SIG-M5 (cell line): ENCODE measurements around the gene WDFY4.

ENCODE experiments used
- DNase-seq: peaks from one replicate; lab custom pipeline; 2025; lab: John Stamatoyannopoulos, UW

WDFY4 gene

DNA sequence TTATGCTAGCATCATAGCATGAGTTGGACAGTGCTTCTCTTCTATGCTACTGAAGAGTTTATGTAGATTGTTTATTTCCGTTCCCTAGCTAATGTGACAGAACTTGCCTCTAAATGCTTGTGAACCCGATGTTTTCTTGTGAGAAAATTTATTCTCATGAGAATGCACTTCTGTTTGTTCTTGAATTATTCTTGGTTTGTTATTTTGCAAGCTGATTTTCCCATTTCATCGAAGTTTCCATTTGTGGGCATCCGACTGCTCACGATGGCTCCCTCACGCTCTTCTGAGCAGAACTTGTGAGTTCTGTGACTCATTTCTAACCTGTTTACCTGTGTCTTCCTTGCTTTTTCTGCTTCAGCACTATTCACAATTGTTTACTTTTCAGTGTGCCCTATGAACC lies 59.9 kb downstream of the WDFY4 start:
- no peak for DNase-seq

DNA sequence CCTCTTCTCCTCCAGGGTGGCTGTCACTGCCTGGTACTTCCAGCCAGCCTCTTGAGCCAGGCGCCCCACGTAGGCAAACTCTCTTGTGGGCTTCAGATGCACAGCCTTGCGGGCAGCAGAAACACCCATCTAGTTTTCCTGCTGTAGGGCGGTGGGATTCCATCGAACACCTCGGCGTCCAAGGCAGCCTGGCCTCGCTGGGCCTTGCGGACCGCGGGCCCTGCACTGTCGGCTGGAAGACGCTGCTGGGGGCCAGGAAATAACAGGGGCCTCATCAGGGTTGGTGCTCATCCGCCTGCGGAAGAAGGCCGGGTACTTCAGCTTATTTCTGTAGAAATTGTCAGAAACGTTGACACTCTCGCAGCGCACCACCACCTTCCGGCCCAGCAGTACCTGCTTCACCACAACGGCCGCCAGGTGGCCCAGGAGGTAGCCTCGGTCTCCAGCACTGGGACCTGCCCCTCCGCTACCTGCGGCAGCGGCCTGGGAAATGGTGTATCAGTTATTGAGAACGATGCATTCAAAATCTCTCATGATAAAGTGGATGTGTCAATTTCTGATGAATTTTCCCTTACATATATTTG lies 61.1 kb downstream of the WDFY4 start:
- DNase-seq: no peak

DNA sequence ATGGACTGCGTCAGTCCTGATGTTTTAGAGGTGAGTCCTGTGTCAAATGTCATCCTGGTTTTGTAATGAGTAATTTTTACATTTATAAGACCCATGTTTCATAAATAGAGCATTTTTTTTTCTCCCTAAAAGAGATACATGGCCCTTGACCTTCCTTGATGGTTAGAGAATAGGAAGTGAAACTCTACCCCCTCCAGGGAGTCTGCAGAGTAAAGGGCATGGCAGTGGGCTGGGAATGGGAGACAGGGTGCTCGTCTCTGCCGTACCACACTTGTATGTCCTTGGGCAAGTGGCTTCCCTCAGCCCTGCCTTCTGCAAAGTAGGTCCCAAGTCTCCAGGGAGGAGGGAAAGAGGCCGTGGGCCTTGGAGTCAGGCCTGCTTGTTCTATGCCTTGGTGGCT lies 63.9 kb downstream of the WDFY4 start:
- DNase-seq: no peak

DNA sequence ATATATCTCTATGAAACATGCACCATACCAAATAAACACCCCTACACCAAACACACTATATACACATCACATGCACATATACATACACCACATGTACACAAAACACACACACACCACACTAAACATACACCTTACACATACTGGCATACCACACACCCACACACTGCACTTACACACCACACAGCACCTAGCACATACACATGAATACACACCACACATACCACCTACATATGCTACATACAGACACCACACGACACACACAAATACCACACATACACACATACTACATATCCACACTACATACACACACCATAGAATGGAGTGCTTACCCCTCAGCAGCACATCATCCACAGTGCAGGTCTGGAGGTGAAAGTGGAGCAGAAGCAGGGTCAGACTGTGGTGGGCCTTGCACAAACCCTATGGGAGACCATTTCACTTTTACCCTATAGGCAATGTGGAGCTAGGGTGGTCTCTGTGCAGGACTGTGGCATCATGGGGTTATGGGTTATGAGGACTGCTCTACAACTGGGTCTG lies 64.6 kb downstream of the WDFY4 start:
- no peak for DNase-seq

DNA sequence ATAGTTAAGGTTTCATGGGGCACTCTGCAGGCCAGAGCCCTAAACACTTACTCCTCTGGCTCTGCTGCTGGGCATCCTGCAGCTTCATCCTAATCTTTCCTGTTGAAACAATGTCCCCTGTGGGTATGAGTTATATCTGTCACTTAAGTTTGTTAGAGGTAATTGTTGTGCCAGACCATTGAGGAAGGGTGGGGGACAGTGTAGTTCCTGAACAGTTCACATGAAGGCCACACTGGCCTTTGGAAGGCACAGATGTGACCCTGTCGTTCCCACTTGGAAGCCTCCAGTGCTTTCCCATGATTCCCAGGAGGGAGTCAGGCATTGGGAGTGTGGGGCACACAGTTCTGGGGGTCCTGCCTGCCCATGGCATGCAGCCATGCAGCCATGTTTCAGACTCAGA lies 65.3 kb downstream of the WDFY4 start:
- DNase-seq: no peak

DNA sequence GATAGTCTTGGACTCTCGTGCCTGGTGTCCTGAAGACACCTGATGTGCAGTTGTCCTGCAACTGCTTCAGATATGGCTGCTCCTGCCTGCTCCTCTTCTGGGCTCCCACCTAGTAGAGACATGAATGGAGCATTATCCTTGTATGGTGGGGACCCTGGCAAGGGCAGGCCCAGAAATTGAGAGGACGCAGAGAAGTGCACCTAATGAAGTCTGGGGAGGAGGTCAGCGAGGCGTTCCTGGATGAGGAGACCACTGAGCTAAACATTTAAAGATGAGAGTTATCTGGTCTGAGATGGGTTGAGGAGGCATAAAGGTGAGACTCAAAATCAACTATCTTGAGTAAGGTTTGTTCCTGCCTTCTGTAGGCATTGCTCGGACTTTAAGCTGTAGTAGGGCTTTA lies 66.3 kb downstream of the WDFY4 start:
- DNase-seq: no peak

DNA sequence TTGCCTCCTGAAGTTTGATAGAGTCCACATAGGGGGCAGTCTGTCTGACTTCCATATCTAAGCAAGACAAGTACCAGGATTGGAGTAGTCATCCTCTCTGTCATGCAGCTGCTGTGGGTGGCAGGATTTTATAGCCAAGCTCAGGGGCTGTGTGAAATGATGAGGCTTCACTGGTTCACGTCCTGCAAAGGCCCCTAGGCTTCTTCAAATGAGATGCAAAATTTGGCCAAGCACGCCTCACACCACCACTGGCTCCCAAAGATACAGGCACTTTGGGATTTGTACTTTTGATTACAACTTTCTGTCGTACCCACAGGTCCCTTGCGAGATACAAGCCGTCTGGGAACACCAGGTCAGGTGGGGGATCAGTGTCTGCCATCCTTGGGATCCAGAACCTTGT lies 67.1 kb downstream of the WDFY4 start:
- DNase-seq: no peak

DNA sequence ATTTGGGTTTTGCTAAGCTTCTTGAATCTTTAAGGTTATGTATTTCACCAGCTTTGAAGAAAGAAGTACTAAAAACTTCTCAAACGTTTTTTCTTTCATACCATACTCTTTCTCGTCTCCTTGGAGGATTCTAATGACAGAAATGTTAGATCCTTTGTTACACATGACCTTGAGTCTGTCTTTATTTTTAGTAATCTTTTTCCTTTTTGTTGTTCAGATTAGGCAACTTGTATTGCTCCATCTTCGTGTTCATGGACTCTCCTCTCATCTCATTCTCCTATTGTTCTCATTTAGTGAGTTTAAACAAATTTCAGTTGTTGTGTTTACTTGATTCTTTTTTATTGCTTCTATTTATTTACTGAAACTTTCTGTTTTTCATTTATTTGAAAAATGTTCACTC lies 73.7 kb downstream of the WDFY4 start:
- DNase-seq: no peak

DNA sequence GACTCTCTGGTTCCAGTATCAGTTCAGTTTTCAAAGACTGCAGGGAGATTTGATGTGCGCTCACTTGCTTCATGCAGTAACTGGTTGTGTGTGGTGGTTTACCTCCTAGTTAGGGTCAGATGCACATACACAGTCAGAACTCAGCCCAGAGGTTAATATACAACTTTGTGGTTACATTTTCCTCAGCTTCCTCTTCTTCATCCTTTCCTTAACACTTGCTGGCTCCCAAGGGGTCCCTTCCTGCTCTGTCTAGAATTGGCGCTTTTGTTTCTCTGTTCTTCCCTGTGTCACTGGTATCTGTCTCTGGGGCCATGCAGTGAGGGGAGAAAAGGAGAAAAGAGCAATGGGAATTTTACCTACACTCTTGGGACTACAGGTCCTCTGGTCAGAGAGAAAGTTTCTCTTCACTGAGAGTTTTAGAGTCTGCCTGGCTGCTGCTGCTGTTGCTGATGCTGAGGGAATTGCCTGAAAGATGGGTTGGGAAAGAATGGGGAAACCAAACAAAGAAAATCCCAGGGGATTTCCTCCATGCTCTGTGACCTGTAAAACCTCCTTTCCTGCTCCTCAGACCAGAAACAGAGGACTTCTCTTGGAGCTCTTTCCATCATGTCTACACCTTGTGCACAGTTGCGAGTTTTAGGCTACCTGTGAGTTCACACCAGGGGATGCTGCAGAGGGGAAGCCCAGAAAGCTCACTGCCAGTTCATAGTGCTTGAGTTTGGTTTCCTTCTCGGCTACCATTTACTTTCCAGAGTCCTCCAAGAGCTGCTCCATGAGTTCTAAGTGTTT lies 74.6 kb downstream of the WDFY4 start:
- no peak for DNase-seq

DNA sequence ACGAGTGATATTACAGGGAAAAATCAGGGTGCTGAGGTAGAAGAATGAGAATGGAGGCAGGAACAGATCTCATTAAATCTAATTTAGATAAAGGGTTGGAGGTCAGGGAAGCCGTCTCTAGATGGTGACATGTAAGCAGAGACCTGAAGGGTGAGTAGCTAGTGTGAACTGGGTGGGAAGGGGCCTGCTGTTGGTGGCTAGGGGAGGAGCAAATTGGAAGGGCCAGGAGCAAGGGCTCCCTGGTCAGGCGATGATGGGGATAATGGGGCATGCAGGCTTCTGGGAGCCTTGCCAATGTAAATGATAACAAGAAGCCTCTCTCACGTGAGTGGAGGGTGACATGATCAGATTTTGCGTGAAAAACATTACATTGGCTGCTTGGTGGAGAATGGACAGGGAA lies 76.3 kb downstream of the WDFY4 start:
- no peak for DNase-seq

DNA sequence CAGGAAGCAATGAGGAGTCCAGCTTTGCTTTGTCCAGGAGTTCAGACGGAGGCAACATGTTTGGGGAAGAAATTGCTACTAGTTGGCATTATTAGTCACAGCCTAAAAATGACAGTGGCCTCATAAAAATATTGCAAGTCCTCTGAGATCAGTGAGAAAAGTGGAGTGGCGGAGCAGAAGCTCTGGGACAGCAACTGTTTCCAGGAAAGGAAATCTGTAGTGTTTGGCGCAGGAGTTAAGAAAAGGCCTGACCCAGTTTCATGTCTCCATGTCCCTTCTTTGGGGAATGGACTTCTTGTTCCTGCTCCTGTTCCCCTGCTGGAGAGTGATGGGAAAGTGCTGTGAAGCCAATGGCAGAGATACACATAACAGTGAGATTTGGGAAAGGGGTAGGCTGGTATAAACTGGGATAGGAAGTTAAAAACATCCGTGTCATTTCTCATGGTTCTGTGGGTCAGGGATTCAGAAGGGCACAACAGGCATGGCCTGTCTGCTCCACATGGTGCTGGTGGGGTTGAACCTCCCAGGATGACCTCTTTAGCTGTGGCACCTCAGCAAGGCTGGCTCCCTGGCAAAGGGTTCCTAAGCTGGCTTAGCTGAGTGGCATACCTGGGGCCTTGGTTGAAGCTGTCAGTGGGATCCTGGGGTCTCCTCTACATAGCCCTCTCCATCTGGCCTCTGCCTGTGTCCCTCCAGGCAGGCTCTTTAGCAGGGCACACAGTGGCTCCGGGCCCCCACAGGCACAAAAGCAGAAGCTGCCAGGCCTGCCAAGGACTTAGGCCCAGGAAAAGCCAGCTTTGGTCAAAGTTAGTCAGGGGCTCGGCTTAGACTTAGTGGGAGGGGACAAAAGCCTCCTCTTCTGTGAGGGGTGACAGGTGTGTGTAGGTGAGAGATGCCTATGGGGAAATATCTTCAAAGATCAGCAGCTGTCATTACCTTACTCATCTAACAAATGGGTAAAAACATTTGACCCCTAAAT lies 77.7 kb downstream of the WDFY4 start:
- no peak for DNase-seq

DNA sequence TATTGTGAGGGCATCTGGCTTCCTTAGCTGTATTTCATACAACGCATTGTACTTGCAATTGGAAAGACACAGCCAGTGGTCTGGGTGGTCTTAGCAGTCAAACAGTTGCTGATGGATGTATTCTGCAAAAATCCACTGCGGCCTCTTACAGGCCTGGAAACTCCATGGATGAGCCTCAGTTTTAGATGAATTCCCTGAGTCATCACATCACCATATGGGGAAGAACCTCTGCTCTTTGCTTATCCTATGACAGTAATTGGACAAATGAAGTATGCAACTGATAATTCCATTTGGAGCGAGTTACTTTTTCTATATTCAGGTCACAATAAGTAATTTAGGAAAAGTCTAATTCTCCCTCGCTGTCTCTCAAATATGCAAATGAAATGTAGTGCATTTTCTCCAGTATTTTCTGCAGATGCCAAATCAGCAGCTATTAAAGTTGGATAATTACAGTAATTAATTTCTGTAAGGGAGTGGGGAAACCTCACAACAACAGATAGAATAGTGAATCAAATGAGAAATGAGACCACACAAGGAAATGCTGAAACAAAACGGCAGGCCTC lies 78.8 kb downstream of the WDFY4 start:
- no peak for DNase-seq

DNA sequence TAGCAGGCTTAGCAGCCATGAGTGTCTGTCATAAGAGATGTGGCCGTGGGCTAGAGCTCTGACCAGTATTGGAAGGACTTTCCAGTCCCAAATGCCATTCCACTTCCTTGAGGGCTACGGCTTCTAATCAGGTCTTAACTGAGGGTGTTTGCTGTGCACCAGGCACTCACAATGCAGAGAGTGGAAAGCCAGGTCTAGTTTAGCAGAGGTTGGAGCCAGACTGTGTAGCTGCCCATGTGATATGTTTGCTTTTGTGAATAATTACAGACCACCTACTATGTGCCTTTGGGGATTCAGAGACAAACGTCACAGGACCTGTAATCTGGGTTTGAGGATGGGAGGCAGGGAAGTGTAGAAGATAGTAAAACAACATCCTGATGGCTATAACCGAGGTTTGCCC lies 79.8 kb downstream of the WDFY4 start:
- no peak for DNase-seq

DNA sequence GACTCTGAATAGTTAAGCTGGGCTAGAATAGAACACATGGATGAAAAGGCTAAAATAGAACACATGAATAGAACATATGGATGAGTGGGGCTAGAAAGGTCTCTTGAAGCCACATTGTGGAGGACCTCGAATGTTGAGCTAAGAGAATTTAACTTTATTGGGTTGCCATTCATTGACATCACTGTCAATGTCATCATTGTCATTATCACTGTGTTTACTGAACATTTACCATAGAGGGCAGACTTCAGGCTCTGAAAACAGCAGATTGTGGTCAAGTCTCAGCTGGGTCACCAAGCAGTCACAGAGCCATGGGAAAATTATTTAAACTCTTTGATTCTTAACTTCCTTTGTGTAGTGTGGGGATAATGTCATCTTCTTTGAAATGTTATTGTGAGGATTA lies 80.4 kb downstream of the WDFY4 start:
- no peak for DNase-seq

DNA sequence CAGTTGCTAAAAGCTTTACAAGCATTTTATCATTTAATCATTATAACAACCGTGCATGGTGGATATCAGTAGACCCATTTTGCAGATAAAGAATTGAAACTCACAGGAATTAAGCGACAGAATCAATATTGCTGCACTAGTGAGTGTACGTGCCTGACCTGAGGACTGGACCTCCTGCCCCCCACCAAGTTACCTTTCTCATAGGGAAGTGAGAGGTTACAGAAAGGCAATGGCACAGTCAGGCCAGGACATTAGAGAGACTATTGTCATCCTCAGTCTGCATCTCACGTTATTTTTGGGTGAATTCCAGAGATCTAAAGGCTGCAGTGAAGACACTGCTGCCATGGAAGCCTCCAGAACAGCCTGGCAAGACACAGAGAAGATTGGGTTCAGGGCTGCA lies 80.9 kb downstream of the WDFY4 start:
- no peak for DNase-seq

DNA sequence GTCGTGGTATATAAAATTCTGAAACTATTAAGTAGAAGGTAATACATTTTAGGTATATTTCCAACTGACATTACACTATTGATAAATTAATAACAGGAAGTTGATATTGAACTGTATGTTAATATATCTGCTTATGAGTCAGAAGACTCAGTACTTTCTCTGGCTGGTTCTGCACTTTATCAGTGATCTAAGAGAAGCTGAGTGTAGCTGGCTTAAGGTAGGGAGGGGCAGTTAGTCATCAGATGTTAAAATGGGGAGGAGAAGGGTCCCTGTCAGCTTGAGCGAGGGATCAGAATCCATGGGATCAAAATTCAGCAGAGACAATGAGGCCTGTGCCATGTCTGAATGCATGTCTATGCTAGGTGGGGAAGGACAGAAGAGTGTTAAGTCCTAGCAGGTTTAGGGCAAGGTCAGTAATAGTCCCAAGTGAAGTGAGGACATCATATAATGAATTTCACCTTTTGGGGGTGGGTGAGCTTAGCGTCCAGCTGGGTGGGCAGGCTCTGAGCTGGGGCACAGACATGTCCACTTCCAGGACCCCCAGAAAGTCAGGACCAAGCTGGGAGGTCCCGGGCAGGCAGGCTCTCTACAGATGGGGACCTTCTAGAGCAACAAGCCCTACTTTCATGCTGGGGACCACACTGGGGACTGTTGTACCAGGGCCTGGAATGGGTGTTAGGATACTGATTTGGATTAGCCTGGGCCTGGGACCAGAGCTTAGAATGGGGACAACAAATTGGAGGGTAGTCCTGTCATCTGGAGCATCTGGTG lies 82.9 kb downstream of the WDFY4 start:
- no peak for DNase-seq

DNA sequence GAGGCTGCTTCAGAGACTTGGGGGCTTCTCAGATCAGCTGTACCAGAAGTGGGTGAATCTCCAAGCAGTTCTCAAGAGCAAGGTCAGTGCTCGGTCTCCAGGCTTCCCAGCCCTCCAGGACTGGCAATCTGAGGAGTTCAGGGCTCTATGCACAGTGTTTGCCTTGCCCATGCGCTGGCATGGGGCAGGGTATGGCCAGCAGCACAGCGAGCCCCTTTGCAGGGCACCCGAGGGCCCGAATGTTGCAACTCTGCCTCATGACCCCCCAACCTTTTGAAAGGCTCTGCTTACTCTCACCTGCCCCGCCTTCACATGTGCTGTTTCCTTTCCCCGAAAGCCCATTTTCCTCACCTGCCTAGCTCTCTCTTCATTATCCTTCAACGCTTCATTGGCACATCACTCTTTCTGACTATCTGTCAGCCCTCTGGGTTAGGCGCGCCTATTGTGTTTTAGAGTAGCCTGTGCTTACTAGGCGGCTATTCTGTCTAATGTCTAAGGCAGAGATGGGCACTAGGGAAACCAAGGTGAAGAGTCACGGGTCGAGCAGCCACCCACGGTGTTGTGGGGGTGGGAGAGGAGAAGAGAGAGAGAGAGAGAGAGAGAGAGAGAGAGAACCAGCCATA lies 83.6 kb downstream of the WDFY4 start:
- DNase-seq: no peak

DNA sequence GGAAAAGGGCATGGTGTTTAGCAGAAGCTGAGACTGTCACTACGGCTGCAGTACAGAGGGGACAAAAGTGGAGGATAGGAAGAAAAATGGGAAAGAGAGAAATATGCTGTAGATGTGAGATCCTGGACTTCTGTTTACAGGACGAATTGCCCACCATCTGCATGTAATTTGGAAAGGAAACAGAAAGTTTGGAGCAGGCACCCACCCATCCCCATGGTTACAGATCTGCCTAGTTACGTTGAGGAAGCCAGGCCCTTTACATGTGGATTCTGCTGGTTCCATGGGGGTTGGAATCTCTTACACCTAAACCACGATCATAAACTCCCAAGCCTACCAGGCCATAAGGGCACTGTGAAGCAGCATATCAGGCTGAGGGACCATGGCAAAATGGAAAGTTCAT lies 84.3 kb downstream of the WDFY4 start:
- no peak for DNase-seq

DNA sequence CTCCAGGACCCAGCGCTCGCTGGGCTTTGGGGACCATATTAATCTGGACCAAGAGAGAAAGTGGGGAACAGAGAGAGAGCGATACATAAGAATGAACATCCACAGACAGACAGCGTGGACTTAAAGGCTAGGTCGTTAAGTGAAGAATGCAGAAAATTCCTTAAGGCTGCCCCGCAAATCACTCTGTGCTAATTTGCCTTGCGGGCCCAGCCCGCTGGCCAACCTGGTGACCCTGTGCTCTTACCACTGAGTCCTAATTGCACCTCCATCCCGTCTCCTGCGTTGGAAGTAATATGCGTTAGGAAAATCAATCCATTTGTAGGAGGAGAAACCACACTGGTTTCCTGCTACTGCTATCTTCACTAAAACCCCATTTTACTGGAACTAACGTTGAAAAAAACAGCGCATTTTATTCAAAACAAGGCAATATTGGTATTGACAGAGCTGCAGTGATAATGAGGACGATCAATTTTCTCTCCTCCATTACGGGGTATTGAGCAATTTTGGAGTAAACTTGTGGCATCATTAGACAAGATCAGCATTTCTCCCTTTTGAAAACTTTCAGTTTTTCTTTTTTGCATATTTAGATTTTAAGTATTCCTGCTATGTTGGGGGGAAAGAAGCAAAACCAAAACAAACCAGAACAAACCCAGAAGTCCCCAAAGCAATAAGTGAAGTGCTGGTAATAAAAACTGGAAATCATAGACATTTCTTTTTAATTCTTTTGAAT lies 85.2 kb downstream of the WDFY4 start:
- no peak for DNase-seq

DNA sequence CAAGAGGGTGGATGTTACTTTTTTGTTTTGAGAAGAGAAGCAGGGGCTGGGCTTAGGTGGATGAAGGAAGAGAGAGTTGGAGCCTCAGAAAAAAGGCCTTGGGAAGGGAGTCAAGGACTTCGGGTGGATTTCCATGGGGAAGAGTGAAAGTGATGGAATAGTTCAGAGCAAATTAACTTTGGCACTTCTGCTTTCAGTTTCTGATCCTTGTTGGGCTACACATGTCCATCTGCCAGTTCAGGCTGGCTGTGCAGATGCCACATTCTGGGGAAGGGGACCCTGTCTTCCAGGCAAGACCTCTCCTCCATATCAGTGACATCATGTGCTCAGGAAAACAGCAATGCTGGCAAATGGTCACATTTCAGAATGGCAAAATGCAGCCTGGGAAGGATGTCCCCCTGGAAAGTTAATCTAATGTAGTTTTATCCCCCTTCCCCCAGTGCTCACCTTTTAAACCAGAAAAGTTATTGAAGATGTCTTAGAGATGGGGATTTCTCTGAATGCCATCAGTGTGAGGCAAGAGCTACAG lies 86.0 kb downstream of the WDFY4 start:
- no peak for DNase-seq
